PC-9 (cell line): ENCODE data around the gene USP36. TPM values are rescaled to one million over a fixed set of nuclear protein-coding genes. Genes with fewer than 3 reads are reported as not detected.
"Not testable (repeated sequence)": the region's sequence is repeated elsewhere in the genome, so short reads cannot be mapped to it uniquely, and the experiment has no call there.

Experiments
- BruUV-seq: library from RNA; stranded (reverse); fragments of 400-500 nt; replicated peaks from 2 replicates; lab custom pipeline; 2021; lab: Mats Ljungman, UMichigan
- CTCF ChIA-PET: fragments of 300-600 bp; sonication (Branson Sonifier 250); formaldehyde crosslinking; loops from one replicate; lab custom pipeline; 2022; ENCODE audit warnings: antibody characterized with exemption; lab: Charles Lee
- POLR2A ChIA-PET: fragments of 300-600 bp; sonication (Branson Sonifier 250); formaldehyde crosslinking; loops from one replicate; lab custom pipeline; 2022; ENCODE audit warnings: antibody characterized with exemption; ENCODE audit not compliant: unreplicated experiment; lab: Charles Lee
- DNase-seq, 2 experiments: peaks; one replicate each; pipeline versions ENCODE4 v3.0.0 to v3.0.0-alpha.2; 2015 to 2022; ENCODE audit warnings: mixed read lengths in 1 of 2
- H2AFZ ChIP-seq: fragments of 200-600 bp; sonication (generic); 2 replicates; pipeline ENCODE4 v1.8.1; 2017; ENCODE audit warnings: antibody characterized with exemption
- H3F3A ChIP-seq: fragments of 200-600 bp; sonication (generic); 2 replicates; pipeline ENCODE4 v1.8.1; 2017; ENCODE audit warnings: antibody characterized with exemption, mild to moderate bottlenecking, low read depth; ENCODE audit not compliant: insufficient read depth
- H3K27ac ChIP-seq: fragments of 200-600 bp; sonication (generic); 2 replicates; pipeline ENCODE4 v1.6.1; 2016; ENCODE audit warnings: mixed run types
- H3K27me3 ChIP-seq: fragments of 200-600 bp; sonication (generic); 2 replicates; pipeline ENCODE4 v1.6.1; 2016; ENCODE audit warnings: low read depth, mixed run types; ENCODE audit not compliant: insufficient read depth
- H3K36me3 ChIP-seq: fragments of 200-600 bp; sonication (generic); 2 replicates; pipeline ENCODE4 v1.6.1; 2016; ENCODE audit warnings: low read depth, mixed run types
- H3K4me1 ChIP-seq: fragments of 200-600 bp; sonication (generic); replicated peaks from 2 replicates; pipeline ENCODE4 v1.6.1; 2016; ENCODE audit warnings: mixed run types; ENCODE audit not compliant: insufficient read depth
- H3K4me2 ChIP-seq: fragments of 200-600 bp; sonication (generic); 2 replicates; pipeline ENCODE4 v1.6.1; 2017; ENCODE audit warnings: mixed run types
- H3K4me3 ChIP-seq: fragments of 200-600 bp; sonication (generic); 2 replicates; pipeline ENCODE4 v1.6.1; 2016; ENCODE audit warnings: mixed run types
- H3K79me2 ChIP-seq: fragments of 200-600 bp; sonication (generic); 2 replicates; pipeline ENCODE4 v1.6.1; 2017; ENCODE audit warnings: low read depth, mixed run types
- H3K9me2 ChIP-seq: fragments of 200-600 bp; sonication (generic); 2 replicates; pipeline ENCODE4 v1.8.1; 2017; ENCODE audit warnings: mild to moderate bottlenecking; ENCODE audit not compliant: insufficient read depth
- H3K9me3 ChIP-seq: fragments of 200-600 bp; sonication (generic); 2 replicates; pipeline ENCODE4 v1.8.1; 2016; ENCODE audit warnings: low read depth; ENCODE audit not compliant: insufficient read depth
- H4K20me1 ChIP-seq: fragments of 200-600 bp; sonication (generic); 2 replicates; pipeline ENCODE4 v1.8.1; 2017; ENCODE audit not compliant: insufficient read depth
- EZH2 ChIP-seq: fragments of 200-600 bp; sonication (generic); IDR thresholded peaks from 2 replicates; pipeline ENCODE4 v1.8.0; 2017; ENCODE audit warnings: antibody characterized with exemption, low read depth
- intact Hi-C: fragments of 100-400 bp; cut with micrococcal nuclease; formaldehyde crosslinking; loops from one replicate; pipeline ENCODE4 v1.10.0; 2022; ENCODE audit not compliant: unreplicated experiment
- total RNA-seq: library from RNA; stranded (reverse); gene quantifications from 2 replicates; pipeline ENCODE4 v1.2.3, GENCODE V29; 2021
- TF ChIP-seq, protein P1 (sequence below): fragments of 200-600 bp; sonication (generic); conservative IDR thresholded peaks from 2 replicates; pipeline ENCODE4 v1.6.1; 2017; ENCODE audit warnings: mixed run types, antibody characterized with exemption, mild to moderate bottlenecking, moderate library complexity

Gene USP36
- total RNA-seq, 1 experiment from 2014 or later: 46.2 TPM

DNA sequence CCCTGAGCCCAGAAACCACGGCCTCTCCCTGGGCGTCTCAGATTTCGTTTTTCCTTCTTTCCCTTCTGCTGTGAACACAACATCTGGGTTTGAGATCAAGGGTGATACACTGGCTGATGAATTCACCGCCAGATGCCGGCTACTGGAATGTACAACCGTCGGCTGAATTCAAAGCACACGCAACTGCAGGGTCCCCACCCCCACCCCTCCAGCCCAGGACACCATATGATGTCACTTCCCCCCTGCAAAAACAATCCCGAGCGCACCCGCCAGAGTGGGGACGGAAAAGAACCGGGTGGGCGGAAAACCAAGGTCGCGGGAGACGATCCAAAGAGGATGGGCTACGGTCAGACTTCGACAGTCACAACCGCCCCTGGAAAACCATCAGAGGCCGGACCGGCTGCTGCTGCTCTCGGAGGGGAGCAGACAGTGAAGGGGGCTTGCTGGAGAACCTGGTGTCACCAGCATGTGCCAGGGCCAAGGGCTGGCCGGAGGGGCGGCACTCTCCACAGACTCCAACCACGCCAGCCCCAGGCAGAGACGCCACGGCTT is 39.1 kb upstream of the USP36 start:
- Histone ChIP-seq H3K4me2 (no peak overlapping the region), H3K36me3 (no peaks in the 10 kb centered on the region), H3K27ac (no peak overlapping the region), H3K9me3 (no peaks in the 10 kb centered on the region), H4K20me1 (no peaks in the 10 kb centered on the region), H3K4me1 (peaks cover 44% of the 10 kb centered on the region), H3F3A (peaks cover 19% of the 10 kb centered on the region; the same call in 1 of the 2 replicates), H3K79me2 (peaks cover 11% of the 10 kb centered on the region; the same call in 1 of the 2 replicates), H2AFZ (no peak overlapping the region), H3K27me3 (no peaks in the 10 kb centered on the region), H3K4me3 (no peak overlapping the region), H3K9me2 (no peaks in the 10 kb centered on the region)
- ChIA-PET POLR2A (no interaction called here), CTCF (no interaction called here)
- intact Hi-C loops: loop anchor here (5.0 kb wide), 1 partner anchor 53 kb away; no protein-coding TSS in a partner anchor
- no peak for DNase-seq
- TF ChIP-seq, protein P1, sequence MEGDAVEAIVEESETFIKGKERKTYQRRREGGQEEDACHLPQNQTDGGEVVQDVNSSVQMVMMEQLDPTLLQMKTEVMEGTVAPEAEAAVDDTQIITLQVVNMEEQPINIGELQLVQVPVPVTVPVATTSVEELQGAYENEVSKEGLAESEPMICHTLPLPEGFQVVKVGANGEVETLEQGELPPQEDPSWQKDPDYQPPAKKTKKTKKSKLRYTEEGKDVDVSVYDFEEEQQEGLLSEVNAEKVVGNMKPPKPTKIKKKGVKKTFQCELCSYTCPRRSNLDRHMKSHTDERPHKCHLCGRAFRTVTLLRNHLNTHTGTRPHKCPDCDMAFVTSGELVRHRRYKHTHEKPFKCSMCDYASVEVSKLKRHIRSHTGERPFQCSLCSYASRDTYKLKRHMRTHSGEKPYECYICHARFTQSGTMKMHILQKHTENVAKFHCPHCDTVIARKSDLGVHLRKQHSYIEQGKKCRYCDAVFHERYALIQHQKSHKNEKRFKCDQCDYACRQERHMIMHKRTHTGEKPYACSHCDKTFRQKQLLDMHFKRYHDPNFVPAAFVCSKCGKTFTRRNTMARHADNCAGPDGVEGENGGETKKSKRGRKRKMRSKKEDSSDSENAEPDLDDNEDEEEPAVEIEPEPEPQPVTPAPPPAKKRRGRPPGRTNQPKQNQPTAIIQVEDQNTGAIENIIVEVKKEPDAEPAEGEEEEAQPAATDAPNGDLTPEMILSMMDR: no peak
- no peak for TF ChIP-seq EZH2
- no TSS peak for BruUV-seq

DNA sequence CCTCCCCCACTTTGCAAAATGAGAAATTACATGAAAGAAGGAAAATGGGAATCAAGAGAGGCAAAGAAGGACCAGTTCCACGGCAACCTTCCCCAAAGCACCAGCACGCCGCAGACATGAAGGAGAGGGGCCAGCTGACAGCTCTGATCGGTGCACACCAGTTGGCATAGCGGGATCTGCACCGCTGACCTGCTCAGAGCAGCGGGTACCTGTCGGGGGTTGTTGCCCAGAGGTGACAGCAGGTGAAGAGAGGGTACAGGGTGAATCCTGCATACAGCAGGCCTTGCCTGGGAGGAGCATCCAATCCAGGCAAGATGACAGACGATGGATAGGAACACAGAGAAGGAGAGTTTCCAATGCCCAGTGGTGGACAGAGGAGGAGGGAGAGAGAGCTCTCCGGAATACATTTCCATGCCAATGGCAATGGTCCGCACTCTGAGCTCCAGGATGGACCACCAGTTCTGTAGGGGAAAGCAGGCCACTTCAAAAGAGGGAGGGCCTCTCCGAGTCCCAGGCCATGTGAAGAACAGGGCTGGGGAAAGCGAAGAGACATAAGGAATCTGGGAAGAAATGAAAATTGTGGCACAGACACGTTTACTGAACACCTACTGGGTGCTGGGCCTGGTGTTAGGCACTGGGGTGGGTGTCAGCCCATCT is 38.4 kb upstream of the USP36 start:
- Histone ChIP-seq H3K9me2 (no peaks in the 10 kb centered on the region), H3K27ac (no peak overlapping the region), H3K9me3 (no peaks in the 10 kb centered on the region), H3K79me2 (peaks cover 9% of the 10 kb centered on the region; the same call in 1 of the 2 replicates), H3K4me3 (no peak overlapping the region), H3K27me3 (no peaks in the 10 kb centered on the region), H3F3A (peaks cover 18% of the 10 kb centered on the region), H3K4me2 (no peak overlapping the region), H2AFZ (no peak overlapping the region), H3K36me3 (no peaks in the 10 kb centered on the region), H4K20me1 (no peaks in the 10 kb centered on the region), H3K4me1 (peaks cover 44% of the 10 kb centered on the region)
- ChIA-PET POLR2A (no interaction called here), CTCF (no interaction called here)
- no peak for TF ChIP-seq EZH2
- TF ChIP-seq, protein P1: no peak
- no TSS peak for BruUV-seq
- intact Hi-C loops: no loop called here
- DNase-seq: no peak

DNA sequence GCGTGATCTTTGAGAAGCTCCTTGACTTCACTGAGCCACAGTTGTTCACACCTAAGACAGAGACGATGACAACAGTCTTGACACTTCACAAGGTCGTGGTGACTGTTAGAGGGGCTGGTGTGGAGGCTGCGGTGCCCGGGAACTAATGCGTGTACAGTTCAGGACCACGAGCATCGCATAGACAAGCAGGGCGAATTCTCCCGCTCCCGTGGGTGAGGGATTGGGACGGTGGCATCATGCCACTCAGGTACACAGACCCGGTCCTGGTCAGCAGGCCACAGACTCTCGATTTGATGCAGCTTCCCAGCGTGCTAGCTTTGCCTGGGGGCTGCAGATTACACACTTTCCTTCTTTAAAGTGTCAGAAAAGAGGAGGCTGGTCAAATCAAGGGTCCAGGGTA is 37.6 kb upstream of the USP36 start:
- H4K20me1 ChIP-seq: no peaks in the 10 kb centered on the region
- DNase-seq: no peak
- no peak overlapping the region for H3K4me3 ChIP-seq
- H3K9me3 ChIP-seq: no peaks in the 10 kb centered on the region
- no peak overlapping the region for H3K4me2 ChIP-seq
- peaks cover 9% of the 10 kb centered on the region; the same call in 1 of the 2 replicates for H3K79me2 ChIP-seq
- peaks cover 43% of the 10 kb centered on the region for H3K4me1 ChIP-seq
- BruUV-seq: no TSS peak
- H3F3A ChIP-seq: peaks cover 18% of the 10 kb centered on the region
- no peaks in the 10 kb centered on the region for H3K27me3 ChIP-seq
- ChIA-PET CTCF (no interaction called here), POLR2A (interaction anchor here (0.6 kb wide), 1 partner anchor 1857 kb away, joined by 6 read pairs; no protein-coding TSS in a partner anchor)
- intact Hi-C loops: no loop called here
- no peak overlapping the region for H3K27ac ChIP-seq
- H3K9me2 ChIP-seq: no peaks in the 10 kb centered on the region
- H2AFZ ChIP-seq: no peak overlapping the region
- no peaks in the 10 kb centered on the region for H3K36me3 ChIP-seq
- TF ChIP-seq, protein P1: no peak
- TF ChIP-seq EZH2: no peak

DNA sequence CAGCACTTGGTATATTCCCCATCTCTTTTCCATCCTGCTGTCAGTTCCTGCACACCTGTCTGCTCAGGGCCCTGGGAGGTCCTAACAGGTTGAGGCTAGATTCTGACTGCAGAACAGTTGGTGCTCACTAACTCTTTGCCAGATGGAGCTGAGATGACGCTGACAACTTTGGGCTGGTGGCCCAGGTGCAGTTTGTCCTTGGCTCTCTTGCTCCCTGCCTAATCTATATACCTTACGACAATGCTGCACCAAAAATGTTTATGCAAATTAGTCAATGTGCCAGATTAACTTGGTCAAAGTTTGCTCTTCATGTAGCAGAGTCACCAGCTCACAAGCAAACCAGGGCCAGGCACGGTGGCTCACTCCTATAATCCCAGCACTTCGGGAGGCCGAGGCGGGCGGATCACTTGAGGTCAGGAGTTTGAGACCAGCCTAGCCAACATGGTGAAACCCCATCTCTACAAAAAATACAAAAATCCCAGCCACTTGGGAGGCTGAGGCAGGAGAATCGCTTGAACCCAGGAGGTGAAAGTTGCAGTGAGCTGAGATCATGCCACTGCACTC is 36.4 kb upstream of the USP36 start:
- BruUV-seq, H3K27ac ChIP-seq, DNase-seq, H3K9me2 ChIP-seq, H3K9me3 ChIP-seq, H3K79me2 ChIP-seq, CTCF ChIA-PET, H3K27me3 ChIP-seq, H3K4me3 ChIP-seq, H3K4me2 ChIP-seq, POLR2A ChIA-PET, H3K36me3 ChIP-seq, H2AFZ ChIP-seq, intact Hi-C loops, H4K20me1 ChIP-seq: not testable (repeated sequence)
- Histone ChIP-seq H3K4me1 (peaks cover 36% of the 10 kb centered on the region), H3F3A (peaks cover 18% of the 10 kb centered on the region)
